Suprapubic skin (tissue), 4 donors: ENCODE results near the gene TMEM150B. TPM values are rescaled to one million over a fixed set of nuclear protein-coding genes. Genes with fewer than 3 reads are reported as not detected.

Experiments used
- DNase-seq, 2 donors: peaks; one replicate each; pipeline ENCODE4 v3.0.0-alpha.2; 2019; ENCODE audit warnings: low spot score in 2 of 2
- H3K27ac ChIP-seq: fragments of 200-600 bp; sonication (generic); one replicate; pipeline ENCODE4 v1.5.1; 2019
- H3K27me3 ChIP-seq: fragments of 200-600 bp; sonication (generic); one replicate; pipeline ENCODE4 v1.5.1; 2019
- H3K36me3 ChIP-seq: fragments of 200-600 bp; sonication (generic); one replicate; pipeline ENCODE4 v1.5.1; 2019
- H3K4me1 ChIP-seq: fragments of 200-600 bp; sonication (generic); one replicate; pipeline ENCODE4 v1.5.1; 2019
- H3K4me3 ChIP-seq: fragments of 200-600 bp; sonication (generic); one replicate; pipeline ENCODE4 v1.5.1; 2019; ENCODE audit warnings: mild to moderate bottlenecking
- H3K9me3 ChIP-seq: fragments of 200-600 bp; sonication (generic); one replicate; pipeline ENCODE4 v1.5.1; 2019
- EP300 ChIP-seq: sonication (generic); formaldehyde crosslinking; IDR thresholded peaks from one replicate; pipeline ENCODE4 v1.6.1; 2017; ENCODE audit warnings: antibody characterized with exemption
- POLR2A ChIP-seq, 2 donors: fragments of 450-650 bp; IDR thresholded peaks; one replicate each; pipeline ENCODE4 v1.6.1; 2017; ENCODE audit warnings: antibody characterized with exemption in 2 of 2, mild to moderate bottlenecking in 2 of 2, moderate library complexity in 2 of 2
- POLR2AphosphoS5 ChIP-seq, 3 donors: sonication (generic); formaldehyde crosslinking; IDR thresholded peaks; one replicate each; pipeline ENCODE4 v1.6.1; 2017; ENCODE audit warnings: antibody characterized with exemption in 3 of 3
- WGBS: methylation state at CpG from one replicate; pipeline ENCODE4 v1.1.5; 2018; 5-methylcytosine and 5-hydroxymethylcytosine counted together
- total RNA-seq, 4 donors: library from RNA; depleted of rRNA; stranded (reverse); fragments of >200 nt; gene quantifications; one replicate each; pipeline ENCODE4 v1.1.0, GENCODE V29; 2016
- TF ChIP-seq, protein P1 (sequence below), 2 donors: fragments of 200-600 bp in 1 of 2; fragments of 450-650 bp in 1 of 2; sonication (generic) in 1 of 2; IDR thresholded peaks; one replicate each; pipeline ENCODE4 v1.5.1; 2016 to 2019; ENCODE audit warnings: antibody characterized with exemption in 2 of 2, mild to moderate bottlenecking in 1 of 2, moderate library complexity in 1 of 2

The TMEM150B gene
- total RNA-seq, 4 donors from 2014 or later: not detected

DNA sequence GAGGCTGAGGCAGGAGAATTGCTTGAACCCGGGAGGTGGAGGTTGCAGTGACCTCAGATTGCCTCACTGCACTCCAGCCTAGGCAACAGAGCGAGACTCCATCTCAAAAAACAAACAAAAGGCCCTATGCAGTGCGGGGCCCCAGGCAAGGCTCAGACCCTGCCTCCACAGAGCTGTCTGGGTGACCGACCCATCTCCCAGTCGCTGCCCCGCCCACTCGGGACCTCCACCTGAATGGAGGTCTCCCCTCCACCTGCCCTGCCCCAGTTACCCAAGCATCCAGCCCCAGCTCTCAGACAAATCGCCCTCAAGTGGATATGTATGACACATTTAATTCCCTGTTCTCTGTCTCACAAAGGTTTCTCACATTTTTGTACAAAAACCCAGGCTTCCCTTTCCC lies 40.1 kb upstream of the TMEM150B start:
- TF ChIP-seq POLR2AphosphoS5 (IDR thresholded peaks at IDR 0.05) (no peak), EP300 (no peak), POLR2A (IDR thresholded peaks at IDR 0.05) (no peak)
- TF ChIP-seq, protein P1, sequence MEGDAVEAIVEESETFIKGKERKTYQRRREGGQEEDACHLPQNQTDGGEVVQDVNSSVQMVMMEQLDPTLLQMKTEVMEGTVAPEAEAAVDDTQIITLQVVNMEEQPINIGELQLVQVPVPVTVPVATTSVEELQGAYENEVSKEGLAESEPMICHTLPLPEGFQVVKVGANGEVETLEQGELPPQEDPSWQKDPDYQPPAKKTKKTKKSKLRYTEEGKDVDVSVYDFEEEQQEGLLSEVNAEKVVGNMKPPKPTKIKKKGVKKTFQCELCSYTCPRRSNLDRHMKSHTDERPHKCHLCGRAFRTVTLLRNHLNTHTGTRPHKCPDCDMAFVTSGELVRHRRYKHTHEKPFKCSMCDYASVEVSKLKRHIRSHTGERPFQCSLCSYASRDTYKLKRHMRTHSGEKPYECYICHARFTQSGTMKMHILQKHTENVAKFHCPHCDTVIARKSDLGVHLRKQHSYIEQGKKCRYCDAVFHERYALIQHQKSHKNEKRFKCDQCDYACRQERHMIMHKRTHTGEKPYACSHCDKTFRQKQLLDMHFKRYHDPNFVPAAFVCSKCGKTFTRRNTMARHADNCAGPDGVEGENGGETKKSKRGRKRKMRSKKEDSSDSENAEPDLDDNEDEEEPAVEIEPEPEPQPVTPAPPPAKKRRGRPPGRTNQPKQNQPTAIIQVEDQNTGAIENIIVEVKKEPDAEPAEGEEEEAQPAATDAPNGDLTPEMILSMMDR (IDR thresholded peaks at IDR 0.05): no peak
- DNase-seq: no peak
- Histone ChIP-seq H3K4me3 (no peak overlapping the region), H3K9me3 (no peaks in the 10 kb centered on the region), H3K27me3 (peaks cover 35% of the 10 kb centered on the region), H3K4me1 (peaks cover 17% of the 10 kb centered on the region), H3K27ac (no peak overlapping the region), H3K36me3 (no peaks in the 10 kb centered on the region)
- 87% methylated on average over 8 of the region's 8 CpGs for WGBS

- Histone ChIP-seq H3K27me3 (peaks cover 14% of the 10 kb centered on the region), H3K9me3 (no peaks in the 10 kb centered on the region), H3K4me1 (no peaks in the 10 kb centered on the region), H3K36me3 (no peaks in the 10 kb centered on the region), H3K27ac (no peak within 1 kb of the TSS), H3K4me3 (no peak within 1 kb of the TSS)
- TF ChIP-seq EP300 (no peak), POLR2A (IDR thresholded peaks at IDR 0.05) (no peak), POLR2AphosphoS5 (IDR thresholded peaks at IDR 0.05) (no peak)
- TF ChIP-seq, protein P1 (IDR thresholded peaks at IDR 0.05): no peak
- 86% methylated on average over 18 of the region's 27 CpGs for WGBS
- DNase-seq: no peak
Measured at GRCh38 chr19:55362990-55363716, 38.0 kb upstream of the TMEM150B start, which contains the start of gene GARIN5B. TSS of gene GARIN5B (minus strand) at chr19:55363260. CDS start at chr19:55363066, 194 bp downstream.

- TF ChIP-seq POLR2A (IDR thresholded peaks at IDR 0.05): no peak
- H3K4me3 ChIP-seq: no peak overlapping the region
- H3K9me3 ChIP-seq: no peaks in the 10 kb centered on the region
- no peaks in the 10 kb centered on the region for H3K36me3 ChIP-seq
- DNase-seq: no peak
- 80% methylated on average over 22 of the region's 38 CpGs for WGBS
- no peaks in the 10 kb centered on the region for H3K4me1 ChIP-seq
- peaks cover 8% of the 10 kb centered on the region for H3K27me3 ChIP-seq
- H3K27ac ChIP-seq: no peak overlapping the region
Measured at GRCh38 chr19:55362174-55362989, 37.2 kb upstream of the TMEM150B start.

DNA sequence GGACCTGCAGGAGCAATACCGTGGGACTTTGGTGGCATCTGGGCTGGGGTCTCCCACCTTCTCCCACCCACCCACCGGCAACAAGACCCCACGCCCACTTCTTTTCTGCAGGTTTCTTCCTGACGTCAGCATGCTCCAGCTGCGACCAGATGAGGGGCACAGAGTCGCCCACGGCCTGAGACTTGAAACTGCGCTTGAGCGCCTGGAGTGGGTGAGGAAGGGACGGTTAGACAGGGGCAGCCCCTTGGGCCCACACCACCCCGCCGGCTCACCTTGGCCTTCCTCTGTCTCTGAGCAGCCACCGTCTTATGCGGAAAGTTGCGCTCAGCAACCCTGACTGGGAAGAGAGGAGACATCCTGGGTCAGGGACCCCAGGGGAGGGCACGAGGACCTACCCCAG lies 35.8 kb upstream of the TMEM150B start:
- Histone ChIP-seq H3K27ac (no peak overlapping the region), H3K4me3 (no peak overlapping the region), H3K27me3 (peaks cover 17% of the 10 kb centered on the region), H3K9me3 (no peaks in the 10 kb centered on the region), H3K4me1 (no peaks in the 10 kb centered on the region), H3K36me3 (no peaks in the 10 kb centered on the region)
- WGBS: 90% methylated on average over 6 of the region's 16 CpGs
- no peak for DNase-seq
- TF ChIP-seq, protein P1 (IDR thresholded peaks at IDR 0.05): no peak
- TF ChIP-seq EP300 (no peak), POLR2AphosphoS5 (IDR thresholded peaks at IDR 0.05) (no peak), POLR2A (IDR thresholded peaks at IDR 0.05) (no peak)

- TF ChIP-seq POLR2A (IDR thresholded peaks at IDR 0.05): no peak
- TF ChIP-seq POLR2AphosphoS5 (IDR thresholded peaks at IDR 0.05): no peak
- TF ChIP-seq, protein P1 (IDR thresholded peaks at IDR 0.05): no peak
- no peak for TF ChIP-seq EP300
- no peak for DNase-seq
- WGBS: 63% methylated on average over 30 of the region's 32 CpGs
Measured at GRCh38 chr19:55358943-55359908, 34.1 kb upstream of the TMEM150B start.

More at GRCh38 chr19:55358943-55359908, 34.1 kb upstream of the TMEM150B start:
- Histone ChIP-seq H3K27me3 (peaks cover 25% of the 10 kb centered on the region), H3K4me3 (no peak overlapping the region), H3K27ac (no peak overlapping the region), H3K9me3 (no peaks in the 10 kb centered on the region), H3K4me1 (peaks cover 12% of the 10 kb centered on the region), H3K36me3 (no peaks in the 10 kb centered on the region)
